ENCODE data around the gene GRIA4. TPM values are rescaled to one million over a fixed set of nuclear protein-coding genes. Genes with fewer than 3 reads are reported as not detected.

Gene GRIA4
- total RNA-seq, 1 donor from 2014 or later: 14.1 TPM

GRCh38 chr11:105738251-105738650 lies 128.4 kb downstream of the GRIA4 start:
- Histone ChIP-seq H3K27me3 (ENCODE audit: control insufficient read depth in 3 of 3, insufficient read depth in 3 of 3, low read length in 3 of 3) (no peaks in the 10 kb centered on the region), H3K36me3 (ENCODE audit: control insufficient read depth in 3 of 3, insufficient read depth in 3 of 3, low read length in 3 of 3) (no peaks in the 10 kb centered on the region), H3K9ac (ENCODE audit: low read depth in 1 of 3, low read length in 3 of 3) (no peak overlapping the region), H3K9me3 (ENCODE audit: control insufficient read depth in 3 of 3, low read length in 3 of 3) (no peaks in the 10 kb centered on the region), H3K27ac (ENCODE audit: low read depth, low read length) (no peak overlapping the region), H3K4me1 (ENCODE audit: control insufficient read depth in 3 of 3, insufficient read depth in 3 of 3, low read length in 3 of 3) (no peaks in the 10 kb centered on the region), H3K4me3 (ENCODE audit: low read length in 3 of 3) (no peak overlapping the region)

DNA sequence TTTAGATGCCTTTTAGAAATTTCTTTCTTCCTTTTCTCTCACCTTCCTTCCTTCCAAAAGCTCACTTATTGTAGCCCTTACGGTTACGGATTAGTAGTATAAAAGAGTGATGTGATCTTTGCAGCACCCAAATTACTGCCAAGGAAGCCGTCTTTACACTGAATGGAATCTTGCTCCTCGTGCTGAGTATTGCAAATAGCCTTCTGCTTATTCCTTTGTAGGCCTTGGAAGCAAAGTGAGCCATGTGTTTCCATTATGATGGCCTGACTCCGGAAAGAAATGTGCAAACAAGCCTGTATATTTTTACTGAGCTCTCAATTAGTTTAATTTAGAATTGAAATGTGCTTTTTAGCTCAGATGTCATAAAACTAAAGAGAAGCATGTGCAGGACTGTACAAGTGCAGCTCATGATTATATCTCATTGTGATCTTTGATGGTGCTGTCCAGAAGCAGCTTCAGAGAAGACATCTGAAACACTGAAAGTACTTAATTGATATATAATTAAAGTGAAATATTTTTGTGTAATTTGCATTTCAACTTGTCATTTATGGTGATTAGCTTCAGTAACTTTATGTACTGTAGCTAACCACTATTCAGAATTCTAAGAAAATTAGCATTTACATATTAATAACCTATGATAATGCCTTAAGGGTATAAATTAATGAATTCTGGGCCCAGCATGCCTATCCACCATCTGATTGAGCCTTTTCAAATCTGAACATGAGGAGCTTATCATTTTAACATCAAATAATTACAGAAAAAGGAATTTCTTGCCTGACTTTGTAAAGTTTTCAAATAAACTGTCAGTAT lies 129.3 kb downstream of the GRIA4 start:
- no peaks in the 10 kb centered on the region for H3K36me3 ChIP-seq (ENCODE audit: control insufficient read depth in 3 of 3, insufficient read depth in 3 of 3, low read length in 3 of 3)
- H3K4me3 ChIP-seq (ENCODE audit: low read length in 3 of 3): no peak overlapping the region
- H3K4me1 ChIP-seq (ENCODE audit: control insufficient read depth in 3 of 3, insufficient read depth in 3 of 3, low read length in 3 of 3): no peaks in the 10 kb centered on the region
- no peaks in the 10 kb centered on the region for H3K27me3 ChIP-seq (ENCODE audit: control insufficient read depth in 3 of 3, insufficient read depth in 3 of 3, low read length in 3 of 3)
- H3K9me3 ChIP-seq (ENCODE audit: control insufficient read depth in 3 of 3, low read length in 3 of 3): no peaks in the 10 kb centered on the region
- H3K9ac ChIP-seq (ENCODE audit: low read depth in 1 of 3, low read length in 3 of 3): no peak overlapping the region
- H3K27ac ChIP-seq (ENCODE audit: low read depth, low read length): no peak overlapping the region

DNA sequence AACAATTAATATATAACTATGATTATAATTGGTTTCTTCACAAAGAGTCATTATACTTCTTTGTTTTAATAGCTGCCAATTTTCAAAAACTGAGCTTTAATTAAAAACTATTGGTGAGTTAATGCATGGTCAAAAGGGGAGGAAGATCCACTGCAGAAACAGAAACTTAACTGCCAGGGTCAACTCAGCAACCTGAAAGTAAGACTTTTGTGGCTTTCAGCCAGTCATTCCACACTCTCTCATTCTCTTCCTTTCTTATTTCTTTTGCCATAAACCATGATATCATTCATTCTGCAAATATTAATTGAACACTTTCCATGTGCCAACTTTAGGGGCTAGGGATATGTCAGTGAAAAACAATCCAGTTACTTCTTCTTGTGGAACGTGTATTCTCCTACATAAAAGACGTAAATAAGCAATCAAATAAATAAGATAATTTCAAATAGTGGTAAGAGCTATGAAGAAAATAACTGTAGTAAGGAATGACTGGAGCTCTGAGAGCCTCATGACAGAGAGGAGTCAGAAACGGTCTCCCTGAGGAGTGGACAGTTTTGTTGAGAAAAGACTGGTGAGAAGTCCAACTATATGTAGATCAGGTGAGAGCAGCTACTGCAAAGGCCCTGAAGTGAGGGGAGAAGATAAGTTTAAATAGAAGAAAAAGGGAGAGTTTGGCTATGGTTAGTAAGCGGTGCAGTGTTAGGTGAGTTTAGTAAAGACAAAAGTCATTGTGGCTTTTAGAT lies 130.5 kb downstream of the GRIA4 start:
- H3K9ac ChIP-seq (ENCODE audit: low read depth in 1 of 3, low read length in 3 of 3): no peak overlapping the region
- no peak overlapping the region for H3K27ac ChIP-seq (ENCODE audit: low read depth, low read length)
- H3K27me3 ChIP-seq (ENCODE audit: control insufficient read depth in 3 of 3, insufficient read depth in 3 of 3, low read length in 3 of 3): no peaks in the 10 kb centered on the region
- H3K9me3 ChIP-seq (ENCODE audit: control insufficient read depth in 3 of 3, low read length in 3 of 3): no peaks in the 10 kb centered on the region
- no peak overlapping the region for H3K4me3 ChIP-seq (ENCODE audit: low read length in 3 of 3)
- H3K4me1 ChIP-seq (ENCODE audit: control insufficient read depth in 3 of 3, insufficient read depth in 3 of 3, low read length in 3 of 3): no peaks in the 10 kb centered on the region
- H3K36me3 ChIP-seq (ENCODE audit: control insufficient read depth in 3 of 3, insufficient read depth in 3 of 3, low read length in 3 of 3): no peaks in the 10 kb centered on the region

DNA sequence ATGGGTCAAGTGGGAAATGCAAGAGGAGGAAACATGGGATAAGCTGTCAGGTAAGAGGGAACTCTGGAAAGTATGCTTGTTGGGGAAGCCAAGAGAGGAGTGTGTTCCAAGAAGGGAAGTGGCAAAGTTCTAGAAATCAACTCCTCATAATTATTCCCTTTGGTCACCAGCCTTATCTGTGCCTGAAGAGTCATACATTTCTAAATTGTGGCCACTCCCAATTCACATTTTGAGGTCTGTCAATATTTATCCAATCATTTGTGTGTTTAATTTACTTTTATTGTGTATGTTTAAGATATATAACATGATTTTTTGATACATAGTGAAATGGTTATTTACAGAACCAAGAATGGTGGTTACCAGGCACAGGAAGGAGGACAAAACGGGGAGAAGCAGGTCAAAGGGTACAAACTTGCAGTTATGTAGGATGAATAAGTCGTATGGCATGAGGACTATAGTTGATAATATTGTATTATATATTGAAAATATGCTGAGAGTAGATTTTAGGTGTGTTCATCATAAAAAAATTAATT lies 131.7 kb downstream of the GRIA4 start:
- Histone ChIP-seq H3K9ac (ENCODE audit: low read depth in 1 of 3, low read length in 3 of 3) (no peak overlapping the region), H3K4me3 (ENCODE audit: low read length in 3 of 3) (no peak overlapping the region), H3K27me3 (ENCODE audit: control insufficient read depth in 3 of 3, insufficient read depth in 3 of 3, low read length in 3 of 3) (no peaks in the 10 kb centered on the region), H3K4me1 (ENCODE audit: control insufficient read depth in 3 of 3, insufficient read depth in 3 of 3, low read length in 3 of 3) (no peaks in the 10 kb centered on the region), H3K36me3 (ENCODE audit: control insufficient read depth in 3 of 3, insufficient read depth in 3 of 3, low read length in 3 of 3) (no peaks in the 10 kb centered on the region), H3K9me3 (ENCODE audit: control insufficient read depth in 3 of 3, low read length in 3 of 3) (no peaks in the 10 kb centered on the region), H3K27ac (ENCODE audit: low read depth, low read length) (no peak overlapping the region)

- no peak overlapping the region for H3K27ac ChIP-seq (ENCODE audit: low read depth, low read length)
- H3K36me3 ChIP-seq (ENCODE audit: control insufficient read depth in 3 of 3, insufficient read depth in 3 of 3, low read length in 3 of 3): no peaks in the 10 kb centered on the region
- no peaks in the 10 kb centered on the region for H3K27me3 ChIP-seq (ENCODE audit: control insufficient read depth in 3 of 3, insufficient read depth in 3 of 3, low read length in 3 of 3)
- no peak overlapping the region for H3K4me3 ChIP-seq (ENCODE audit: low read length in 3 of 3)
- no peaks in the 10 kb centered on the region for H3K9me3 ChIP-seq (ENCODE audit: control insufficient read depth in 3 of 3, low read length in 3 of 3)
- no peaks in the 10 kb centered on the region for H3K4me1 ChIP-seq (ENCODE audit: control insufficient read depth in 3 of 3, insufficient read depth in 3 of 3, low read length in 3 of 3)
- no peak overlapping the region for H3K9ac ChIP-seq (ENCODE audit: low read depth in 1 of 3, low read length in 3 of 3)
Observed at GRCh38 chr11:105754260-105754659, 144.4 kb downstream of the GRIA4 start.

DNA sequence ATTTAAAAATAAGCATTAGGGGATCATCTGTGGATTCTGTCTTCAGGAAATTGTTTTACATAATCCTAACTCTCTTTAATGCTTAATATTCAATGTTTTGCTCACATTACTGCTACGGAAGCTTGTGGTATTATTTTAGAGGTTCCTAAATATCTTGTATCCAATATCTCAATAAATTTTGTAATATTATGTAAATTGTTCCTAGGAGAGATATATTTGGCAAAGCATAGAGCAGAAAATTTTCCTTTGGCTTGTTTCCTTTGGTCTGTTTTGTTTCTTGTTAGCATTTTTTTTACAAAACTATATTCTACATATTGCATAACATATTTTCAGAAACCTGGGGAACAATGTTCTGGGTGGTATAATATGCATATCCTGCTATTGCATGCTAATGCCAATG lies 144.8 kb downstream of the GRIA4 start:
- Histone ChIP-seq H3K9ac (ENCODE audit: low read depth in 1 of 3, low read length in 3 of 3) (no peak overlapping the region), H3K4me3 (ENCODE audit: low read length in 3 of 3) (no peak overlapping the region), H3K4me1 (ENCODE audit: control insufficient read depth in 3 of 3, insufficient read depth in 3 of 3, low read length in 3 of 3) (no peaks in the 10 kb centered on the region), H3K36me3 (ENCODE audit: control insufficient read depth in 3 of 3, insufficient read depth in 3 of 3, low read length in 3 of 3) (no peaks in the 10 kb centered on the region), H3K9me3 (ENCODE audit: control insufficient read depth in 3 of 3, low read length in 3 of 3) (no peaks in the 10 kb centered on the region), H3K27me3 (ENCODE audit: control insufficient read depth in 3 of 3, insufficient read depth in 3 of 3, low read length in 3 of 3) (no peaks in the 10 kb centered on the region), H3K27ac (ENCODE audit: low read depth, low read length) (no peak overlapping the region)

DNA sequence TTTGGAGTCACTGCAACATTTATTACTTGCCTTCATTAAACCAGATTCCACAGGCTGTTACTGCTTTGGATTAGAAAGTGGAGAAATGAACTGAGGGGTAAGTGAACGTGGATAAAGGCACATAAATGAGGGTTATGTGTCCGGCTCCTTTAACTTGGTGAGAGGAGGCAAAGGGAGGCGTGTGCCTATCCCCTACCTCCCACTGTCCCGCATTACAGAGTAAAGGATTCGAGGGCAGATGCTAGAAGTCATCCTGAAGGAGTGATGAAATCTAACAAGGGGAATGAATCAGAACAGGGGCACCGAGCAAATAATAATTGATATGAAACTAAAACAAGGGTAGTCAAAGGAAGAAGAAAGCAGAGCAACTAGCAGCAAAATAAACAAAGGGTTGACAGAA lies 147.2 kb downstream of the GRIA4 start:
- no peak overlapping the region for H3K27ac ChIP-seq (ENCODE audit: low read depth, low read length)
- H3K36me3 ChIP-seq (ENCODE audit: control insufficient read depth in 3 of 3, insufficient read depth in 3 of 3, low read length in 3 of 3): no peaks in the 10 kb centered on the region
- H3K9me3 ChIP-seq (ENCODE audit: control insufficient read depth in 3 of 3, low read length in 3 of 3): no peaks in the 10 kb centered on the region
- no peaks in the 10 kb centered on the region for H3K27me3 ChIP-seq (ENCODE audit: control insufficient read depth in 3 of 3, insufficient read depth in 3 of 3, low read length in 3 of 3)
- H3K4me1 ChIP-seq (ENCODE audit: control insufficient read depth in 3 of 3, insufficient read depth in 3 of 3, low read length in 3 of 3): no peaks in the 10 kb centered on the region
- H3K4me3 ChIP-seq (ENCODE audit: low read length in 3 of 3): no peak overlapping the region
- no peak overlapping the region for H3K9ac ChIP-seq (ENCODE audit: low read depth in 1 of 3, low read length in 3 of 3)

DNA sequence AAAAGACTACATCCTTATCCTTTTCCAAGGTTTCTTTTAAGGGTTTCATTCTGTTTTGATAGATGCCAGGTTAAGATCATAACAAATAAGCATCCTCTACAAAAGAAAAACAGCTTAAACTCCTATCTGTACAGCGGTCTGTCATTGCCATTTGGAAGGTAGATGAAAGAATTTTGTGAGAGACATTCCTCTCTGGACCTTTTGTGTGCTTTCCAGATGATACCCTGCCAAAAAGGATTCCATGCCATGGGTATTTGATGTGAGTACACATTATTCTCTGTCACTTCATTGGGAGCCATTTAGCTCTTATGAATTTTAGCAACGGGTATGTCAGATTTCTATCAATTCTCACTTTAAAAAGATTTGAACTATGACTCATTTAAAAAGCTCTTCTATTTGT lies 153.7 kb downstream of the GRIA4 start:
- Histone ChIP-seq H3K9me3 (ENCODE audit: control insufficient read depth in 3 of 3, low read length in 3 of 3) (no peaks in the 10 kb centered on the region), H3K36me3 (ENCODE audit: control insufficient read depth in 3 of 3, insufficient read depth in 3 of 3, low read length in 3 of 3) (no peaks in the 10 kb centered on the region), H3K4me1 (ENCODE audit: control insufficient read depth in 3 of 3, insufficient read depth in 3 of 3, low read length in 3 of 3) (no peaks in the 10 kb centered on the region), H3K27ac (ENCODE audit: low read depth, low read length) (no peak overlapping the region), H3K27me3 (ENCODE audit: control insufficient read depth in 3 of 3, insufficient read depth in 3 of 3, low read length in 3 of 3) (no peaks in the 10 kb centered on the region), H3K4me3 (ENCODE audit: low read length in 3 of 3) (no peak overlapping the region), H3K9ac (ENCODE audit: low read depth in 1 of 3, low read length in 3 of 3) (no peak overlapping the region)

- Histone ChIP-seq H3K27me3 (ENCODE audit: control insufficient read depth in 3 of 3, insufficient read depth in 3 of 3, low read length in 3 of 3) (no peaks in the 10 kb centered on the region), H3K36me3 (ENCODE audit: control insufficient read depth in 3 of 3, insufficient read depth in 3 of 3, low read length in 3 of 3) (no peaks in the 10 kb centered on the region), H3K4me3 (ENCODE audit: low read length in 3 of 3) (no peak overlapping the region), H3K9ac (ENCODE audit: low read depth in 1 of 3, low read length in 3 of 3) (no peak overlapping the region), H3K9me3 (ENCODE audit: control insufficient read depth in 3 of 3, low read length in 3 of 3) (no peaks in the 10 kb centered on the region), H3K4me1 (ENCODE audit: control insufficient read depth in 3 of 3, insufficient read depth in 3 of 3, low read length in 3 of 3) (no peaks in the 10 kb centered on the region), H3K27ac (ENCODE audit: low read depth, low read length) (no peak overlapping the region)
Observed at GRCh38 chr11:105767931-105768330, 158.1 kb downstream of the GRIA4 start.

DNA sequence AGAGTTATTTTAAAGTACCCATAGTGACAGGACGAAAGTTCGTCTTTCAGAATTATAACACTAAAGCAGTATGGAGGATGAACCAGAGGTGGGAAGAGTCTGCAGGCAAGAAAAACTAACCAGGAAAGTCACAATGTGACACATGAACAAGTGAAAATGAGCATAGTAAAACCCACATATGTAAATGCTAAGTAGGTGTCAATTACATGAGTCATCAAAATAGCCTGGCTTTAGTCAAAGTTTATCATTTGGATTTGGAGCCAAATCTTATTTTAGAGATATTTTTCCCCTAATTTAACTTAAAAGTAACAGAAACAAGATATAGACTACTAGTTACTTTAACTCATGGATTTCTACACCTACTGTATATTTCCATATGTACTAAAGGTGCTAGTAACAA lies 159.8 kb downstream of the GRIA4 start:
- Histone ChIP-seq H3K4me1 (ENCODE audit: control insufficient read depth in 3 of 3, insufficient read depth in 3 of 3, low read length in 3 of 3) (no peaks in the 10 kb centered on the region), H3K36me3 (ENCODE audit: control insufficient read depth in 3 of 3, insufficient read depth in 3 of 3, low read length in 3 of 3) (no peaks in the 10 kb centered on the region), H3K9ac (ENCODE audit: low read depth in 1 of 3, low read length in 3 of 3) (no peak overlapping the region), H3K4me3 (ENCODE audit: low read length in 3 of 3) (no peak overlapping the region), H3K27ac (ENCODE audit: low read depth, low read length) (no peak overlapping the region), H3K9me3 (ENCODE audit: control insufficient read depth in 3 of 3, low read length in 3 of 3) (no peaks in the 10 kb centered on the region), H3K27me3 (ENCODE audit: control insufficient read depth in 3 of 3, insufficient read depth in 3 of 3, low read length in 3 of 3) (no peaks in the 10 kb centered on the region)
